Endothelial cell of umbilical vein (primary cell): ENCODE results near the gene PPM1L. TPM values are rescaled to one million over a fixed set of nuclear protein-coding genes. Genes with fewer than 3 reads are reported as not detected.

ENCODE experiments used
- BruUV-seq: library from RNA; stranded (reverse); fragments of 400-500 nt; replicated peaks from 2 replicates; lab custom pipeline; 2021; lab: Mats Ljungman, UMichigan
- CTCF ChIA-PET: fragments of 300-600, 350-600 bp; sonication (Branson Sonifier 250); formaldehyde crosslinking; loops from one replicate; lab custom pipeline; 2021; ENCODE audit warnings: antibody characterized with exemption, inconsistent platforms; lab: Charles Lee
- POLR2A ChIA-PET: fragments of 300-600, 350-600 bp; sonication (Branson Sonifier 250); formaldehyde crosslinking; loops from one replicate; lab custom pipeline; 2021; ENCODE audit warnings: antibody characterized with exemption, inconsistent platforms; lab: Charles Lee
- DNase-seq: peaks from one replicate; pipeline ENCODE4 v3.0.0-alpha.2; 2011; ENCODE audit warnings: low read depth, low spot score
- FAIRE-seq: peaks from 2 replicates; lab custom pipeline; 2011; peaks lifted over from hg19 to GRCh38; lab: Jason Lieb, UNC
- H2AFZ ChIP-seq: 2 replicates; pipeline ENCODE4 v1.6.0; 2012; ENCODE audit warnings: low read depth, low read length, control low read depth, inconsistent platforms
- H3K27ac ChIP-seq: 2 replicates; pipeline ENCODE4 v1.5.1; 2011; ENCODE audit warnings: low read depth, mild to moderate bottlenecking, control low read depth, low read length, moderate library complexity; ENCODE audit not compliant: insufficient read depth
- H3K27me3 ChIP-seq, 2 experiments: 2 replicates each; pipeline versions ENCODE4 v1.6.0 to v1.6.1; 2011; ENCODE audit warnings: low read length in 2 of 2, mixed read lengths in 1 of 2; ENCODE audit not compliant: control insufficient read depth in 2 of 2, insufficient read depth in 2 of 2
- H3K36me3 ChIP-seq, 2 experiments: 2 replicates in 1 of 2; 3 replicates in 1 of 2; pipeline ENCODE4 v1.5.1; 2011; ENCODE audit warnings: low read length in 2 of 2, mild to moderate bottlenecking in 1 of 2, moderate library complexity in 1 of 2; ENCODE audit not compliant: control insufficient read depth in 2 of 2, insufficient read depth in 2 of 2; ENCODE audit errors: extremely low read depth in 1 of 2
- H3K4me1 ChIP-seq: 3 replicates; pipeline ENCODE4 v1.5.1; 2011; ENCODE audit warnings: mild to moderate bottlenecking, low read length; ENCODE audit not compliant: control insufficient read depth, insufficient read depth; ENCODE audit errors: extremely low read depth
- H3K4me2 ChIP-seq: 2 replicates; pipeline ENCODE4 v1.6.1; 2011; ENCODE audit warnings: low read length, control low read depth, mixed read lengths; ENCODE audit not compliant: insufficient read depth
- H3K4me3 ChIP-seq, 3 experiments: fragments of 200-600 bp in 1 of 3; sonication (generic), shearing (Covaris generic) in 1 of 3; replicated peaks in 1 of 3; 2 replicates each; pipeline ENCODE4 v1.5.1; 2011 to 2016; ENCODE audit warnings: control low read depth in 3 of 3, low read length in 3 of 3, mild to moderate bottlenecking in 2 of 3, inconsistent platforms in 1 of 3, low read depth in 1 of 3, moderate library complexity in 1 of 3; ENCODE audit not compliant: insufficient read depth in 1 of 3
- H3K79me2 ChIP-seq: 2 replicates; pipeline ENCODE4 v1.6.0; 2012; ENCODE audit warnings: low read length, inconsistent platforms; ENCODE audit not compliant: control insufficient read depth, insufficient read depth
- H3K9ac ChIP-seq: replicated peaks from 2 replicates; pipeline ENCODE3; 2011; ENCODE audit warnings: low read length, control low read depth; ENCODE audit not compliant: insufficient read depth; ENCODE audit errors: extremely low read depth
- H3K9me1 ChIP-seq: replicated peaks from 3 replicates; pipeline ENCODE4 v1.6.0; 2011; ENCODE audit warnings: mild to moderate bottlenecking, low read length; ENCODE audit not compliant: control insufficient read depth, insufficient read depth; ENCODE audit errors: extremely low read depth
- H3K9me3 ChIP-seq: replicated peaks from 2 replicates; pipeline ENCODE4 v1.5.1; 2012; ENCODE audit warnings: low read length, inconsistent platforms; ENCODE audit not compliant: control insufficient read depth, insufficient read depth
- H4K20me1 ChIP-seq: replicated peaks from 2 replicates; pipeline ENCODE3; 2011; ENCODE audit warnings: mild to moderate bottlenecking, low read length; ENCODE audit not compliant: control insufficient read depth, insufficient read depth; ENCODE audit errors: extremely low read depth
- CTCF ChIP-seq, 2 donors: IDR thresholded peaks; 1 replicate in 1 of 2; 2 replicates in 1 of 2; pipeline ENCODE4 v1.5.1; 2011; ENCODE audit warnings: low read length in 2 of 2, mild to moderate bottlenecking in 2 of 2, moderate library complexity in 2 of 2, control low read depth in 1 of 2, inconsistent platforms in 1 of 2, low read depth in 1 of 2; ENCODE audit not compliant: insufficient read depth in 1 of 2; ENCODE audit errors: extremely low read depth in 1 of 2
- EZH2 ChIP-seq: IDR thresholded peaks from 2 replicates; pipeline ENCODE4 v1.6.1; 2012; ENCODE audit warnings: borderline replicate concordance, low read depth, mild to moderate bottlenecking, moderate library complexity, low read length, inconsistent platforms; ENCODE audit not compliant: severe bottlenecking
- FOS ChIP-seq: IDR thresholded peaks from 2 replicates; pipeline ENCODE4 v1.6.1; 2011; ENCODE audit warnings: mild to moderate bottlenecking, low read length, moderate library complexity, borderline replicate concordance; ENCODE audit not compliant: insufficient read depth
- GATA2 ChIP-seq: IDR thresholded peaks from 2 replicates; pipeline ENCODE4 v1.7.0; 2011; ENCODE audit warnings: low read depth, mild to moderate bottlenecking, moderate library complexity, mixed read lengths, low read length; ENCODE audit not compliant: insufficient read length, insufficient read depth
- JUN ChIP-seq: IDR thresholded peaks from 2 replicates; pipeline ENCODE4 v1.6.1; 2011; ENCODE audit warnings: borderline replicate concordance, low read depth; ENCODE audit not compliant: insufficient read length, insufficient read depth
- MAX ChIP-seq: IDR thresholded peaks from 2 replicates; pipeline ENCODE4 v1.6.1; 2011; ENCODE audit not compliant: insufficient read depth, insufficient read length
- MYC ChIP-seq: IDR thresholded peaks from one replicate; pipeline ENCODE4 v1.6.1; 2011; ENCODE audit warnings: mild to moderate bottlenecking, low read depth, low read length
- POLR2A ChIP-seq: IDR thresholded peaks from 2 replicates; pipeline ENCODE4 v1.6.1; 2012; ENCODE audit warnings: low read depth, mild to moderate bottlenecking, control low read depth, low read length
- POLR2AphosphoS5 ChIP-seq: IDR thresholded peaks from 2 replicates; pipeline ENCODE4 v1.6.1; 2012; ENCODE audit warnings: low read depth, mild to moderate bottlenecking, control low read depth, low read length, moderate library complexity; ENCODE audit not compliant: insufficient read depth
- dilution Hi-C: fragments of 300-500 bp; cut with MboI; formaldehyde crosslinking; loops from one replicate; pipeline ENCODE4 v1.15.0; 2019; ENCODE audit warnings: low sequenced_read_pairs; ENCODE audit not compliant: extremely low pct_ligation_motif_present
- intact Hi-C: fragments of 100-400 bp; cut with micrococcal nuclease; formaldehyde crosslinking; loops from one replicate; pipeline ENCODE4 v1.10.0; 2022
- polyA plus RNA-seq, 4 experiments: library from polyadenylated mRNA; depleted of rRNA in 3 of 4; stranded (reverse) in 3 of 4; unstranded in 1 of 4; fragments of >200 nt; gene quantifications; 2 replicates each; pipeline versions ENCODE4 v1.2.1 to v1.2.3, GENCODE V29; 2011 to 2012; ENCODE audit warnings: missing spikeins in 1 of 4
- total RNA-seq: library from RNA; stranded (reverse); gene quantifications from 2 replicates; pipeline ENCODE4 v1.2.3, GENCODE V29; 2021

Gene PPM1L
- total and polyA plus RNA-seq, 2 donors (not counting 3 experiments of a cell fraction or from before 2014, with no cell fraction given): 0.63 to 2.9 TPM

DNA sequence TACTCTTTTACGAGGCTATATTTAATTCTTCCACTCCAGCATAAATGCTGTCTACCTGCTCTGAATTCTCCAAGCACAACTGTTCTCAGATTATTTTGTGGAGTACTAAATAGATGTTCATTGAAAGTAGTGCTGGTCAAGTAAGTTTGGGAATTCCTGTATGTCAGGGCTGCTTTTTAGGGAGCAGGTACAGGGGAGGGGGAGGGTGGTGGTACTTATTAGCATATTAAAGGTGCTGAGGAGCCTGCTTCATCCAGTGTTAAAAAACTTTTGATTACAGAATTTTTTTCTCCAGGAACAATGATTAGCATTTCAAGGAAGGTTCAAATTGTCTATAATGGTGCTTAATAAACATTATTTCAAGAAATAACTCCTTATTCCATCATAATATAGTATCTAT is 59.2 kb downstream of the PPM1L start:
- POLR2A ChIA-PET: no interaction called here
- BruUV-seq: no TSS peak
- no peaks in the 10 kb centered on the region for H3K36me3 ChIP-seq
- H3K9me1 ChIP-seq: no peaks in the 10 kb centered on the region
- H3K79me2 ChIP-seq: no peaks in the 10 kb centered on the region
- no peak for DNase-seq
- no peaks in the 10 kb centered on the region for H3K9me3 ChIP-seq
- no peak overlapping the region for H3K4me2 ChIP-seq
- TF ChIP-seq CTCF (IDR thresholded peaks at IDR 0.05; ENCODE audit: extremely low read depth in 1 of 2, insufficient read depth in 1 of 2, low read depth in 1 of 2, low read length in 2 of 2): no peak
- TF ChIP-seq POLR2A: no peak
- TF ChIP-seq MYC: no peak
- no peak for TF ChIP-seq POLR2AphosphoS5
- TF ChIP-seq GATA2: no peak
- TF ChIP-seq JUN: no peak
- no peak for TF ChIP-seq MAX
- TF ChIP-seq FOS: no peak
- no peak for TF ChIP-seq EZH2
- H3K9ac ChIP-seq: no peak overlapping the region
- H4K20me1 ChIP-seq: no peaks in the 10 kb centered on the region
- H3K27me3 ChIP-seq: no peaks in the 10 kb centered on the region
- no peak overlapping the region for H3K27ac ChIP-seq
- no peaks in the 10 kb centered on the region for H3K4me1 ChIP-seq
- H3K4me3 ChIP-seq: no peak overlapping the region
- no peak overlapping the region for H2AFZ ChIP-seq
- CTCF ChIA-PET: no interaction called here
- dilution Hi-C loops (no loop called here), intact Hi-C loops (no loop called here)
- FAIRE-seq: no peak
